Measurements from ENCODE around the gene BCL6.

GRCh38 chr3:187725224-187725623 is 20.0 kb downstream of the BCL6 start:
- TF ChIP-seq CTCF (IDR thresholded peaks at IDR 0.05) (no peak), POLR2A (IDR thresholded peaks at IDR 0.05) (no peak)

All from ovary (tissue), 3 donors.